ENCODE data around the gene OR2A7.
"Not testable (repeated sequence)": the region's sequence is repeated elsewhere in the genome, so short reads cannot be mapped to it uniquely, and the experiment has no call there.

Gene OR2A7

GRCh38 chr7:144252307-144252706 is 12.3 kb downstream of the OR2A7 start:
- DNase-seq (ENCODE audit: low spot score), result not testable (repeated sequence)

GRCh38 chr7:144247674-144248330 is 16.8 kb downstream of the OR2A7 start:
- not testable (repeated sequence) for DNase-seq (ENCODE audit: low spot score)

- DNase-seq (ENCODE audit: low spot score), result not testable (repeated sequence)
Observed at GRCh38 chr7:144246967-144247366, 17.6 kb downstream of the OR2A7 start.

DNA sequence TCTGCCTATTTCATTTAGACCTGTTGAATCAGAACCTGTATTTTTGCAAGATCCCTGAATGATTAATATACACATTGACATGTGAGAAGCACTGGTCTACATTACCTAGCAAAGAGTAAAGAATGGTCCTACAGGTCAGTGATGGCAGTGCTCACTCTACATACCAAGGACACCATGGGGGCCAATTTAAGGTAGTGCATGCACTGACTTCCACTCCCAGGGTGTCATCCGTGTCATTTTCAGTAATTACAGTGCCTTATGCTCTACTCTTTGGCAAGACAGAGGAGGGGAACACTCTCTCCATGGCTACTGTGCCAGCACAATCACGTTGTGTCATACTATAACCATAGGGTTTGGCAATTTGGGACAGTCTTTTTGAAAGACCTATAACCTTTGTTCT is 19.2 kb downstream of the OR2A7 start:
- not testable (repeated sequence) for DNase-seq (ENCODE audit: low spot score)

GRCh38 chr7:144239365-144239764 is 25.2 kb downstream of the OR2A7 start, which contains the start of gene OR2A42:
TSS of gene OR2A42 (minus strand) at chr7:144239605. CDS start at chr7:144232843, 6,762 bp downstream.
- not testable (repeated sequence) for DNase-seq (ENCODE audit: low spot score)

GRCh38 chr7:144238530-144239082 is 26.0 kb downstream of the OR2A7 start:
- not testable (repeated sequence) for DNase-seq (ENCODE audit: low spot score)

DNA sequence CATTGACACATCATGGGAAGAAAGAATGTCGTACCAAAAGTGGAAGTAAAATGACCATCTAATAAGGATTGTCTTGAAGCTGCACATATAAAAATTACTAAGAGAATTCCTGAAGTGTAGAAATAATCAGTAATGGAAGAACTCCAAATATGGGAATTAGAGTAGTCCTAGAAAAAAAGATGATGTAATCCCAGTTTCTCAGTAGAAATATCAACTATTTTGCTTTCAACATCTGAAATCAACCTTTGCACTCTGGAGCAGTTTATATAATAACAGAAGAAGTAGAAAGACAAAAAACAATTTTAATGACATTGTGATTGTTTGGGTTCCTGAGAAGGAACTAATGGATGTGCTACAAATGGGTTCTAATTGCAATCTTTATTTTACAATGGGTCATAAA is 31.6 kb downstream of the OR2A7 start:
- not testable (repeated sequence) for DNase-seq (ENCODE audit: low spot score)

- DNase-seq (ENCODE audit: low spot score), result not testable (repeated sequence)
Observed at GRCh38 chr7:144231027-144231426, 33.6 kb downstream of the OR2A7 start.

GRCh38 chr7:144228810-144229209 is 35.8 kb downstream of the OR2A7 start:
- DNase-seq (ENCODE audit: low spot score), result not testable (repeated sequence)

DNA sequence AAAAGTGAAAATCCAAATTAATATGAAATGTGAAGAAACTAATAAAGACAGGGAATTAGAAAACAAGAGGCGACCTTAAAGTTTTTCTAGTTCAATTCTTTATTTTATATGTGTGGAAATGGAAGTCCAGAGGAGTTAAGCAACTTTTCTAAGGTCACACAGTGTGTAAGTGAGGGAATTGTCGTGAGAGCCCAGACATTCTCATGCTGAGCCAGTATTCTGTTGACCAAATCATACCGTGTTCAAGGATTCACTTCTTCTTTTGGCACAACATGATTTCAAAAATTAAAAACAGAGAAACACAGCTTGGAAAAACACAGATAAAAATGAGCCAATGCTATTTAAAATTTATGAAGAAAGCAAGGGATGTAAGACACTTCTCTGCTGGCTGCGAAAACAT is 37.7 kb downstream of the OR2A7 start:
- DNase-seq (ENCODE audit: low spot score), result not testable (repeated sequence)

DNA sequence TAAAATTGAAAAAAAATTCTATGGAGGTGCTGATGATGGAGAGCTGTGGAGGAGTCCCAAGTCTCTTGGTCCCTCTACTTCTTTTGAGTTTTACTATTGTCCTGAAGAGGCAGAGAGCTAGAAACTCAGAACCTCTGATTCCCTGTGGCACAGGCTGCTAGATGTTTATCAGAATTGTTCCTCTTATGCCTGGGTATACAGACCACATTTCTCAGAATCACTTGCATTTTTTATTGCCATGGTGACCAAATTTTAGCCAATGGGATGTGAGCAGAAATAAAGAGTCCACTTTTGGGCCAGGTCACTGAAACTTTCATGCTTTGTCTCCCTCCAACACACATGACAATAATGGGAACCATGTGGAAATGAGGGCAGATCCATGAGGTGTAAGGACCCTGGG is 40.9 kb downstream of the OR2A7 start:
- DNase-seq (ENCODE audit: low spot score), result not testable (repeated sequence)

DNA sequence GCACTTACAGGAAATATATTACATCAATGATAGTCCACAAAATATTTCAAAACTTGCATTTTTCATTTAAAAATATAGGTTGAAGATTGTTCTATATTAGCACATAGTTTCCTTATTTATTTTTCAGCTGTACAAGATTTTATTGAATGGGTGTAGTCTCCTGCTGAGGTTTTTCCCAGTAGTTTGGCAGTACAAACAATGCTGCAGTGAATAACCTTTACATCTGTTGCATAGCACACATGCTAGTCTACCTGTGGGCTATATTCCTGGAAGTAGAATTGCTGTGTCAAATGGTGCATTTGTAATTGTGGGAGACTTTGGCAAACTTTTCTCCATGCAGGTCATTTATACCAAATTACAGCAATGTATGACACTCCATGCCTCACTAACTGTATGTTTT is 44.1 kb downstream of the OR2A7 start:
- not testable (repeated sequence) for DNase-seq (ENCODE audit: low spot score)

- DNase-seq (ENCODE audit: low spot score), result not testable (repeated sequence)
Observed at GRCh38 chr7:144219149-144219548, 45.4 kb downstream of the OR2A7 start.

DNA sequence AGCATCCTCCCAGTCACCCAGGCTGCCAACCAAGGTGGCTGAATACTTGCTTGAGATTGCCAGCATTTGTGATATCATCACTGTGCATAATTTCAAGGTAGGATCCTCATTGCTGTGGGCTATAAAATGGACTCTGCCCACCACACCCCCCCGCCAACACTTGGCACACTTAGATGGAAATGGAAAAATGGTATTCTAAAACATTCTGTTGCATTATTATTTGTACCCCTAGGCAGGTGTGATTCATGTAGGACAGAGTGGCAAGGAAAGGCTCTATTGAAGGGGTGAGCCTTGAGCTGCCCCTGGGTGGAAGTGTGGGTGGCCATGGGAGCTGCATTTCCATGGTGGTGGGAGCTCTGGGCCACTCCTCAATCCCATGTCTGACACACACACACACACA is 46.0 kb downstream of the OR2A7 start:
- DNase-seq (ENCODE audit: low spot score), result not testable (repeated sequence)

DNA sequence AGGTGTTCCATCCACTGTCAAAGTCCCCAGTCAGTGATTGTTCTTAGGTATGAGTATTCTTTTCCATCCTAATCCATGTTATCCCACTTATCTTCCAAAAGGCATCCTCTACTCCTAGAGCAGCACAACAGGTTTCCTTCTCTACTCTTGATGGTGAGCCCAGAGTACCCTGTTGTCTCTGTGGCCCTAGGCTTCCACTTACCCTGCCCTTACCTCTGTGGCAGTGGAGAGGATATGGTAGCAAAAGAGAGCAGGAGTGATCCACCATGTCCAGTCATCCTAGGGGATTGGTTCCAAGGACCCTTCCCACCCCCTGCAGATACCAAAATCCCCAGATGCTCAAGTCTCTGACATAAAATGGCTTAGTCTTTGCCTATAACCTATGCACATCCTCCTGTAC is 47.4 kb downstream of the OR2A7 start:
- not testable (repeated sequence) for DNase-seq (ENCODE audit: low spot score)
